ENCODE results near the gene LRFN2.

The LRFN2 gene

GRCh38 chr6:40517654-40518053, 69.5 kb downstream of the LRFN2 start:
- DNase-seq (ENCODE audit: low read depth in 2 of 2): no peak

DNA sequence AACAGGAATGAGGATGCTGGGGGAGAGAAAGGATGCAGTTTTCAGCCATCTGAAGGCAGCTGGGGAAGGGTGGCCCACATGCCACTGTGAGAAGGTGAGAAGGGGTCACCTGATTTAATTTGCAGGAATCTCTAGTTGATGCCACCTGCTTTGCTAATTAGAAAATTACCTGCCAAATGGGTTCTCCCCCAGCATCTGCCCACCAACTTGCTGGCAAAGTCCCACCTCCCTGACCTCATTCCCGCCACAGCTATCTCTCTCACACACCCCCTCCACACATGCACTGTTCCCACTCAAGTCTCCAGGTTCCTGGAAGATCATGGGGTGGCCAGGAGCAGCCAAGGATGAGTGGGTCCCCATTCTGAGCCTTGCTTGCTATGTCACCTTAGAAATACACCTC, 70.7 kb downstream of the LRFN2 start:
- no peak for DNase-seq (ENCODE audit: low read depth in 2 of 2)

- DNase-seq (ENCODE audit: low read depth in 2 of 2): no peak
Measured at GRCh38 chr6:40512340-40512739, 74.8 kb downstream of the LRFN2 start.

DNA sequence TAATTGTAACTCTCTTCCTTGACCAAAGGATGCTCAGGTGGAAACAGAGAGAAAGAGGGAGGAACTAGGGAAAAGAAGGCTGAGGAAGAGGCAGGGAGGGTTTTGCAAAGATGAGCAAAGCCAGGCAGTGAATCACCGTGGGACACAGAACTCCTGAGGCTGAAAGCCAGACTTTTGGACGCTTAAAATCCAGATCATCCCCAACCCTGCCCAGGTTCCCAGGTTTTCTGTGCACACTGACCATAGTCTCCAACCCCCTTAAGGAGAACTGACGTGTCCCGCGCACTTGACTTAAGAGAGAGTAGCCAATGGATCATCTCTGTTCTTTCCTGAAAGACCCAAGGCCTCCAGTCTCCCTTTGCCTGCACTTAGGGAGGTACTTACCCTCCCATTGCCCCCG, 75.3 kb downstream of the LRFN2 start:
- DNase-seq (ENCODE audit: low read depth in 2 of 2): no peak

DNA sequence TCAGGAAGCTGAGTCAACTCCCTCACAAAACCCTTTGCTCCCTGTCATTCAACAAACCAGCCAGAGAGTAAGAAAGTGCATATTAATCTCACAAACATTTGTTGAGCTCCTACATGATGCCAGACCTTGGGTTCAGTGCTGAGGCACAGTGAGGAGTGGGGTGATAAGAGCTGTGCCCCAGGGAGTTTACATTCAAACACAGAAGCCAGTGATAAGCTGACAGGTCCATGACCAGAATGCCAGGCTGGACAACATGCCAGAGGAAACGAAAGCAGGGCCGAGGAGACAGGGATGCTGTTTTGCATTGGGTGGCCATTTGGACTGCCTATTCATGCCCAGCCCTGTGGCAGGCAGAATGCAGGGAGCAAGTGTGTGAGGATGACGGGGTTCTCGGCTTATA, 76.7 kb downstream of the LRFN2 start:
- no peak for DNase-seq (ENCODE audit: low read depth in 2 of 2)

DNA sequence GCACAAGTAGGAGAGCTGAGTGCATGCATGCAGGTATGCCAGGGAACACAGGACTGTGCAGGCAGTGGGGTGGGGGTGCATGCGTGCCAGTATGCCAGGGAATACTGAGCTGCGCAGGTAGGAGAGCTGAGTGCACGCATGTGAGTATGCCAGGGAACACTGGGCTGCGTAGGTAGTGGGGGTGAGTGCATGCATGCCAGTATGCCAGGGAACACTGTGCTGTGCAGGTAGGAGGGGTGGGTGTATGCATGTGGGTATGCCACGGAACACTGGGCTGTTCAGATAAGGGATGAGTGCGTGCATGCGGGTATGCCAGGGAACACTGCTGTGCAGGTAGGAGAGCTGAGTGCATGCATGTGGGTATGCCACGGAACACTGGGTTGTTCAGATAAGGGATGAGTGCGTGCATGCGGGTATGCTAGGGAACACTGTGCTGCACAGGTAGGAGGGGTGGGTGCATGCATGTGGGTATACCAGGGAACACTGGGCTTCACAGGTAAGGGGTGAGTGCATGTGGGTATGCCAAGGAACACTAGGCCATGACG, 77.4 kb downstream of the LRFN2 start:
- DNase-seq (ENCODE audit: low read depth in 2 of 2): no peak

DNA sequence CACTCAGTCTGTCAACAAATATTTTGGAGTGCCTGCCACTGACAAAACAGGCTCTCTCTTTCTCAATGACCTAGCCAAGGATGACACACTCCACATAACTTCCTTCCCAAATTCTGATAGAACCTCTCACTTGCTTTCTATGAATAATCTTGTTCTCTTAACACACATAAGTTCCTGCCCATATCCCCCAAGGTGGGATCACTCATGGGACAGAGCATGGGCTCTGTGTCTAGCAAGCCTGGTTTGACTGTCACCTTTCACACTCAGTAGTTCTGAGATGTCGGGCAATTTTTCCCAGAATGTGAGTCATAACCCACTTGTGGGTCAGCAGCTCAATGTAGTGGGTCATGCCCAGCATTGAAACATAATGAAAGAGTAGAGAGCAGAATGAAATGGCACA, 78.1 kb downstream of the LRFN2 start:
- DNase-seq (ENCODE audit: low read depth in 2 of 2): no peak

- no peak for DNase-seq (ENCODE audit: low read depth in 2 of 2)
Measured at GRCh38 chr6:40506954-40507353, 80.2 kb downstream of the LRFN2 start.

DNA sequence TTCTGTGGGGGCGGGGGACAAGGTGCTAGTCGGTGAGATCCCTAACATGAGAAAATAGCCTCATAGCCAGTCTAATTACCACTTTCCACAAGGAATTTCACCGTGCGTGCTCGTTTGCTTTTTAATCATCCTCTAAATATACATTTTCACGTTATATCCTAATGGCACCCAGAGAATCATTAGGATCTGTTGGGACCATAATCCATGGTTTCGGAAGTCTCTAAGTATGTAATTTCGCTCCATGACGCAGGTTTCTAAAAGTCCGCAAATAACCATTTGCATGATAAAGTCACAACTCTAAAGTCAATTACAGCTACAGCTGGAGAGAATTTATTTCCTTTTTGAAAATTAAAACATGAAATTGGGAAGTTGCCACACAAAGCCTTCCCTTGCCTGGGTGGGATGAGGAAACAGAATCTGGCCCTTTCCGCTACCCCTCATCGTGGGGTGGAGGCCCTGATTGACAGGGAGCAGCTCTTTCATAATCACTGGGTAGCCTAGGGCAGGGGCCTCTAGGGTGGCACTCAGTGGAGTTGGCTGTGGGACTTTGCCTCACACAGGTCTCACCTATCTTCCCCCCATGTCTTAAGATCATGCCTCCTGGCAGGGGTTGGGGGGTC, 81.9 kb downstream of the LRFN2 start:
- DNase-seq (ENCODE audit: low read depth in 2 of 2): no peak

- no peak for DNase-seq (ENCODE audit: low read depth in 2 of 2)
Measured at GRCh38 chr6:40504274-40504673, 82.9 kb downstream of the LRFN2 start.

DNA sequence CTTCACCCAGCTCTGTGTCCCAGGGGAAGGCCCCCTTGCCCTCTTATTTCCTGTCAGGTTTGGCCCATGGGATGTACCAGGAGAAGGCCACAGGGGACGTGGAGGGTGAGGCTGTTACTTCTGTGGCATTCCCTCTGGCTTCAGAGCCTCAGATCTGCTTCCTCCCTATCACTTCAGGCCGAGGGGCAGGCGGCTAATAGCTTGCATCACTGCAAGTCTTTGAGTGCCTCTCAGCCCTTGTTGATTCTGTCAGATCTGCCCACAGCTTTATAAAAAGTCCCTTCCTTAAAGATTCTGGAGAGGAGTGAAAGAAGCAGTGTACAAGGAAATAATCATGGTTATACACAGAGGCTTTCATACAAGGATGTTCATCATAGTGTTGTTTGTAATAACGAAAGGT, 86.9 kb downstream of the LRFN2 start:
- DNase-seq (ENCODE audit: low read depth in 2 of 2): no peak

GRCh38 chr6:40499215-40499614, 87.9 kb downstream of the LRFN2 start:
- DNase-seq (ENCODE audit: low read depth in 2 of 2): no peak

GRCh38 chr6:40498148-40498547, 89.0 kb downstream of the LRFN2 start:
- no peak for DNase-seq (ENCODE audit: low read depth in 2 of 2)

DNA sequence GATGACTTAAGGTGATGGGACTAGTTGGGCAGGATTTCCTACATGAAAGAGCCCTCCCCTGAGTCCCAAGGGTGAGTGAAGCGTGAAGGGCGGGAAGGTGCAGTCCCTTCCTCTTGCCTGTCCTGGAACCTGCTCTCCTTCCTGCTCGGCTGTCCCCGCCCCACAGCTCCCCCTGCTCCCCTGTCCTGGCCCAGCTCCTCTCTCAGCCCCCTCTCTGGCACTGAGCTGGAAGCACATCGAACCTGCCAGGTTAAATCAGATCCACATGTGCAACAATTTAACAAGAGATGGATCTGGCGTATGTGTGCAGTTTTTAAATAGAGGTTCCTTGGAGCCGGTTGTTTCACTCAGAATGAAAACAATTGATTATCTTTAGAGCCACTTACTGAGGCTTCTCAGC, 95.0 kb downstream of the LRFN2 start:
- DNase-seq (ENCODE audit: low read depth in 2 of 2): no peak

DNA sequence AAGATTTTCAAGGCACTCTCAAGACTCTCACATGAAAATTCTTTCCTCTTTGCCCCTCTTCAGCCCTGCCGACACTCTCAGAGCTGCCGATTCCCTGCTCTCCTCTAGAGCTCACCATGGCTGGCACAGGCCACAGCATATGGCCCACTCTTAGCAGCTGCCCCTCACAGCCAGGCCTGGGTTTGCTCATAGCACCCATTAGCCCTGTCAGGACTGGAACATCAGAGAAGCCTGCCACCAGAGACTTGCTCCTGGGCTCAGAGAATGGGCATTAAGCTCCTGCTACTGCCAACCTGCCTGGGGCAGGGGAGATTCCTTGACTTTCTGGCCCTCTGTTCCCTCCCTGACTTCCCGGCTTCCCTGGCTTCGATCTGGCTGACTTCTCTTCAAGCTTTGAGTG, 96.7 kb downstream of the LRFN2 start:
- no peak for DNase-seq (ENCODE audit: low read depth in 2 of 2)

DNA sequence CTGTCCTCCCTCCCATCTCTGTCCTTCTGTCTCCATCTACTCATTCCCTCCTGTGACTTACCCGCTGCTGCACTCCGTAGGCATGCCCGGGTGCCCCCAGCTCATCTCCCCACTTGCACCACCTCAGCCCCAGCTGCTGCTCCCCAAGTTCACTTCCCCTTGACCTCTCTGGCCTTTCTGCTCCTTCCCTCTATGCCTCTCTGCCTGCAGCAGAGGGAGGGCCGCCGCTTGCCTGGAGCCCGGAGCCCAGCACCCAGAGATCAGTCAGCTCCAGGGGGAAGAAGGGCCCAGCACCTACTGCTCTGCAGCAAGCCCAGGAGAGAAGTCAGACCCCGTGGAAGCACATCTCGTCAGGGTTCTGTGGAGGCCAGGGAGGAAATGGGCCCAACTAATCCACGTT, 97.4 kb downstream of the LRFN2 start:
- no peak for DNase-seq (ENCODE audit: low read depth in 2 of 2)

DNA sequence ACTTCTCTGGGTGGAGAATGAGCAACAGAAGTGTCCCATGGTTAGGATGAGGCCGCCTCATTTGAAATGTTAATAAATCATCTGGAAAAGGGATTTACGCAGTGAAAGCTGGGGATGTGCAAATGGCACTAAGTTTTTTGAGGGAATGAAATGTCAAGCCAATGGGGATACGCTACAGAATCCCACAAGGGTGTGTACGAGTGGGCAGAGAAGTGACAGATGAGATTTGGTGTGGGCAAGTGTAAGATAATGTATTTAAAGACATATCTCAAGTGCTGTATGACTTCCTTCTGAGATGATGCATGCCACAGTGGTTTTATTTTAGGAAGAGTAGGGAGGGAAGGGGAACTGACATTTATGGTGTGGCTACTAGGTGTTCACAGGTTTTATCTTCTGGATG, 100.6 kb downstream of the LRFN2 start:
- DNase-seq (ENCODE audit: low read depth in 2 of 2): no peak

DNA sequence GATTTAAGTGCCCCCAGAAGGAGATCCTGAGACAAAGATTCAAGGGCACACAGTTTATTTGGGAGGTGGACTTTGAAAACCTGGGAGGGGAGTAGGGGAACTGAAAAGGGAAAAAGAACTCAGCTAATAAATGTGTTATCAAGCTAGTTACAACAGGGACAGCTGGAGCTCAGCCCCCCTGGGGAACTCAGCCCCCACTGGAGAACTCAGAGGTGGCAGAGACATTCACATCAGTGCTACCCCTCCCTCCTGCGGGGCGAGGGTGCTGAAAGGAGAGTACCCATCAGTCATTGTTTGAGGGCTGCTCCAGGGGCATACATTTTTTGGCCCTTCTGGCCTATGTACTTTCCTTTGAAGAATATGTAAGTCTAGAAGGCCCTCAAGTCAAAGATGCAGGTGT, 101.4 kb downstream of the LRFN2 start:
- no peak for DNase-seq (ENCODE audit: low read depth in 2 of 2)

- no peak for DNase-seq (ENCODE audit: low read depth in 2 of 2)
Measured at GRCh38 chr6:40485300-40485699, 101.9 kb downstream of the LRFN2 start.

GRCh38 chr6:40484066-40484465, 103.1 kb downstream of the LRFN2 start:
- no peak for DNase-seq (ENCODE audit: low read depth in 2 of 2)

DNA sequence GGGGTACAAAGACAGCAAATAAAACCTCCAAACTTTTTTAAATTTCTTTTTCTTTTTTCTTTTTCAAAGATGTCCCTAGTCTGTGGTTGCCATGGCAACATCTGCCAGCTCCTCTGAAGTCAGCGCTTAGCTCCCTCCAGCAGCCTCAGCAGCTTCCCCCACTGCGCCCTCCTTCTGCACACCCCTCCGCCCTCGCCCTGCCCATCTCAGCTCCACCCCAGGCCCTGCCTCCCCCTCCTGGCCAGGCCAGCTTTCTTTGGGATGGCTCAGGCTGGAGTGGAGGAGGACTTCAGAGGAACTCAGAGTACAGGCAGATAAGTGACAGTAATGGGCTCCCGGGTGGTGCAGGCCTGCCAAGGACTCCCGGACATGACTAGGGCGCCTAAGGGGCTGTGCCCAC, 104.6 kb downstream of the LRFN2 start:
- DNase-seq (ENCODE audit: low read depth in 2 of 2): no peak

- no peak for DNase-seq (ENCODE audit: low read depth in 2 of 2)
Measured at GRCh38 chr6:40480678-40481077, 106.5 kb downstream of the LRFN2 start.

DNA sequence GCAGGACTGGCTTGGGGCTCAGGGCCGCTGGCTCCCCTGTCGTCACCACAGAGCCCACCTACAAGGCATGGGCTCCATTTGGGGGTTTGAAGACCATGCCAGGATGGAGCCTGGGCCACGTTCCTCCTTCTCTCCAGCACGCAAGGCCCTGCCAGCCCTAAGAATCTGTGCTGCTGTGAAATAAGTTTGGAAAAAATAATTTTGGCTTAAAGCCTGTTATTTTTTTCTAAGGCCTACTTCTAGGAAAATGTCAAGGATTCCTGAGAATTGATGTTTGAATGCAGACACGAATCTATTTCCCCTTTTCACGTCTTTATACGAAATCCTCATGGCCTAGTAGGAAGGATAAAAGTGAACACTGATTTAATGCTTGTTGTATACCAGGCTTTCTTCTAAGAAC, 107.5 kb downstream of the LRFN2 start:
- no peak for DNase-seq (ENCODE audit: low read depth in 2 of 2)

Data from stimulated activated CD4-positive, alpha-beta T cell treated with anti-CD3 and anti-CD28 coated beads, Interleukin-12 subunit alpha, Interleukin-12 subunit beta, amount 100 ng/mL, for 24 hours (primary cell).